Measurements from ENCODE around the gene CTNS.

GRCh38 chr17:3669548-3669947 is 33.0 kb downstream of the CTNS start:
- no peak for TF ChIP-seq CTCF (conservative IDR thresholded peaks at IDR 0.05)
- TF ChIP-seq ZFX (IDR thresholded peaks at IDR 0.05) = no peak
